MM.1S (cell line): ENCODE measurements around the gene MOB3B.

Experiments used
- DNase-seq: peaks from one replicate; pipeline ENCODE4 v3.0.0-alpha.2; 2015
- H2AFZ ChIP-seq: fragments of 300-600 bp; sonication (generic); 2 replicates; pipeline ENCODE4 v1.6.0; 2016; ENCODE audit warnings: antibody characterized with exemption, low read length
- H3F3A ChIP-seq: fragments of 300-600 bp; sonication (generic); 2 replicates; pipeline ENCODE4 v1.6.1; 2016; ENCODE audit warnings: mild to moderate bottlenecking, antibody characterized with exemption, low read length, moderate library complexity, mixed read lengths; ENCODE audit not compliant: insufficient read depth
- H3K27ac ChIP-seq: fragments of 300-600 bp; sonication (generic); 2 replicates; pipeline ENCODE4 v1.5.1; 2016; ENCODE audit warnings: mild to moderate bottlenecking, low read length
- H3K27me3 ChIP-seq: fragments of 300-600 bp; sonication (generic); replicated peaks from 2 replicates; pipeline ENCODE4 v1.6.0; 2016; ENCODE audit warnings: low read length; ENCODE audit not compliant: insufficient read depth
- H3K36me3 ChIP-seq: fragments of 300-600 bp; sonication (generic); replicated peaks from 2 replicates; pipeline ENCODE4 v1.6.1; 2016; ENCODE audit warnings: mild to moderate bottlenecking, low read length, mixed read lengths; ENCODE audit not compliant: insufficient read depth
- H3K4me1 ChIP-seq: fragments of 300-600 bp; sonication (generic); 2 replicates; pipeline ENCODE4 v1.6.1; 2016; ENCODE audit warnings: low read length, mixed read lengths
- H3K4me2 ChIP-seq: fragments of 300-600 bp; sonication (generic); 2 replicates; pipeline ENCODE4 v1.6.0; 2016; ENCODE audit warnings: low read depth, low read length
- H3K4me3 ChIP-seq: fragments of 300-600 bp; sonication (generic); 2 replicates; pipeline ENCODE4 v1.5.1; 2016; ENCODE audit warnings: low read length, mixed read lengths
- H3K79me2 ChIP-seq: fragments of 300-600 bp; sonication (generic); 2 replicates; pipeline ENCODE4 v1.6.1; 2016; ENCODE audit warnings: mixed run types, low read length, mixed read lengths
- H3K9ac ChIP-seq: fragments of 300-600 bp; sonication (generic); 2 replicates; pipeline ENCODE4 v1.6.1; 2016; ENCODE audit warnings: low read length, mixed read lengths
- H3K9me2 ChIP-seq: fragments of 300-600 bp; sonication (generic); replicated peaks from 2 replicates; pipeline ENCODE4 v1.6.1; 2016; ENCODE audit warnings: mild to moderate bottlenecking, low read length, mixed read lengths; ENCODE audit not compliant: insufficient read depth
- H3K9me3 ChIP-seq: fragments of 300-600 bp; sonication (generic); replicated peaks from 2 replicates; pipeline ENCODE4 v1.6.1; 2016; ENCODE audit warnings: mild to moderate bottlenecking, low read length, mixed read lengths; ENCODE audit not compliant: insufficient read depth
- H4K20me1 ChIP-seq: fragments of 300-600 bp; sonication (generic); 2 replicates; pipeline ENCODE4 v1.6.1; 2016; ENCODE audit warnings: mild to moderate bottlenecking, low read length, moderate library complexity, mixed read lengths; ENCODE audit not compliant: insufficient read depth
- EZH2 ChIP-seq: fragments of 300-600 bp; sonication (generic); optimal IDR thresholded peaks from 2 replicates; pipeline ENCODE3; 2017; ENCODE audit warnings: low read depth, mild to moderate bottlenecking, antibody characterized with exemption, low read length, mixed read lengths
- EZH2phosphoT487 ChIP-seq: fragments of 300-600 bp; sonication (generic); IDR thresholded peaks from 2 replicates; pipeline ENCODE4 v1.6.1; 2018; ENCODE audit warnings: antibody characterized with exemption, low read length
- TF ChIP-seq, protein P1 (sequence below): fragments of 300-600 bp; sonication (generic); IDR thresholded peaks from 2 replicates; pipeline ENCODE4 v1.5.1; 2016; ENCODE audit warnings: antibody characterized with exemption, low read length, mixed read lengths

Gene MOB3B

DNA sequence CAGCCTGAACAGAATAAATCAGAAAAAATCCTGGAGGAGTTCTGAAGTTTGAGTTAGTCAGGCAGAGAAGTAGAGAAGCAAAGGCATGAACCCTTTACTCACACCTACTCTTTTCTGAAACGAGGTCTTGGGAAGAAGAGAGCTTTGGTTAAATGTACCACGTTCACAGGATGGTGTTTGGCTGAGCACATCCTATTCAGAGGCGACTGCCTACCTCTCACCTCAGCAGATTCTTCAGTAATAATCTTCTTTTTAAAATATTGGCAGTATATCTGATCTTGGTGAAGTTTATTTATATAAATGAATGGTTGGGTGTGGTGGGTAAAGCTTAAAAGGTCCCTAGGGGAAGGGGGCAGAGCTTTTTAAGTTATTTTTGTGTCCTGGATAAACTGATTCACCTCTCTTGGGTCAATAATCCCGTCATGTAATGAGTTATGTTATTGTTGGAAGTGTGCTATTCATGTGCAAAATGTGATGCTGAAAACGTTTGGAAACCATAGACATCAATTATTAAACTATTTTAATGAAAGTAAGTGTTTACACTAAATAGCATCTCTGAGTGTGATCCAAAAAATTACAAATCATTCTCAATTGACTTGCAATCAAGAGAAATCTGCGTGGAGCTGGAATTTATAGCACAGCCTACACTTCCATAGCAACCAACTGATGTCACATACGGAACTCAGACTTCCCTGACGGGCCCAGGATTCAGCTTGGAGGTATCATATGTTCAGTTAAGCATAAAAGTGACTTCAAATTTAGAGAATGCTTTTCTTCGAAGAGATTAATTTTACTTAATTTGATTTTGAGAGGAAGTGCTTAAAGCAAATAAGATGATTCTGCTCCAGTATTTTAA lies 138.3 kb downstream of the MOB3B start:
- DNase-seq, result no peak

DNA sequence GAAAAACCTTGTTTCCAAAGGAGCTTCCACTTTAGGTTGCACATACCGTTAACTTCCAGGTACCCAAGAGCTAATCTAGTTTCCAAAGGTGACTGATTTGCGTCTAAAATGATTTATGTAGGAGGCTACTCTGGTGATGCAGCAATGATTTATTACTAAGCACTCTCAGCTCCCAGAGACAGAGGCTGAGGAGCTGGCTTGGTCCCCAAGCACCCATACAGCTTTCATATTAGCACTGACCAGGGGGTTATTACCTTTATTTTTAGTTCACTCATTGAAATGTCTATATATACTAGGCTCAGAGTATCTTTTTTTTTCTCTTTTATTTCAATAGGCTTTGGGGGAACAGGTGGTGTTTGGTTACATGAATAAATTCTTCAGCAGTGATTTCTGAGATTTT lies 141.5 kb downstream of the MOB3B start:
- H3K9ac ChIP-seq, result no peak overlapping the region
- H3K79me2 ChIP-seq, result no peaks in the 10 kb centered on the region
- H4K20me1 ChIP-seq, result no peaks in the 10 kb centered on the region
- H3F3A ChIP-seq, result no peaks in the 10 kb centered on the region
- no peak overlapping the region for H3K4me3 ChIP-seq
- H3K27ac ChIP-seq, result no peak overlapping the region
- H3K9me2 ChIP-seq, result no peaks in the 10 kb centered on the region
- DNase-seq, result no peak
- TF ChIP-seq EZH2 (no peak), EZH2phosphoT487 (no peak)
- TF ChIP-seq, protein P1, sequence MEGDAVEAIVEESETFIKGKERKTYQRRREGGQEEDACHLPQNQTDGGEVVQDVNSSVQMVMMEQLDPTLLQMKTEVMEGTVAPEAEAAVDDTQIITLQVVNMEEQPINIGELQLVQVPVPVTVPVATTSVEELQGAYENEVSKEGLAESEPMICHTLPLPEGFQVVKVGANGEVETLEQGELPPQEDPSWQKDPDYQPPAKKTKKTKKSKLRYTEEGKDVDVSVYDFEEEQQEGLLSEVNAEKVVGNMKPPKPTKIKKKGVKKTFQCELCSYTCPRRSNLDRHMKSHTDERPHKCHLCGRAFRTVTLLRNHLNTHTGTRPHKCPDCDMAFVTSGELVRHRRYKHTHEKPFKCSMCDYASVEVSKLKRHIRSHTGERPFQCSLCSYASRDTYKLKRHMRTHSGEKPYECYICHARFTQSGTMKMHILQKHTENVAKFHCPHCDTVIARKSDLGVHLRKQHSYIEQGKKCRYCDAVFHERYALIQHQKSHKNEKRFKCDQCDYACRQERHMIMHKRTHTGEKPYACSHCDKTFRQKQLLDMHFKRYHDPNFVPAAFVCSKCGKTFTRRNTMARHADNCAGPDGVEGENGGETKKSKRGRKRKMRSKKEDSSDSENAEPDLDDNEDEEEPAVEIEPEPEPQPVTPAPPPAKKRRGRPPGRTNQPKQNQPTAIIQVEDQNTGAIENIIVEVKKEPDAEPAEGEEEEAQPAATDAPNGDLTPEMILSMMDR, result no peak
- H3K4me1 ChIP-seq, result 0 out of 2 replicates have a peak, but pooled peaks cover 8% of the 10 kb centered on the region
- no peaks in the 10 kb centered on the region for H3K36me3 ChIP-seq
- no peak overlapping the region for H3K4me2 ChIP-seq
- H3K27me3 ChIP-seq, result no peaks in the 10 kb centered on the region
- H2AFZ ChIP-seq, result no peak overlapping the region
- H3K9me3 ChIP-seq, result no peaks in the 10 kb centered on the region

More for the DNA sequence above, 138.3 kb downstream of the MOB3B start:
- Histone ChIP-seq H3K4me3 (no peak overlapping the region), H3K79me2 (no peaks in the 10 kb centered on the region), H3K9me2 (no peaks in the 10 kb centered on the region), H3K4me2 (no peak overlapping the region), H3K9ac (no peak overlapping the region), H2AFZ (no peak overlapping the region), H3K36me3 (no peaks in the 10 kb centered on the region), H4K20me1 (no peaks in the 10 kb centered on the region), H3K27ac (no peak overlapping the region), H3F3A (no peaks in the 10 kb centered on the region), H3K27me3 (no peaks in the 10 kb centered on the region), H3K9me3 (no peaks in the 10 kb centered on the region), H3K4me1 (no peaks in the 10 kb centered on the region)
- TF ChIP-seq EZH2phosphoT487 (no peak), EZH2 (no peak)
- TF ChIP-seq, protein P1, result no peak

DNA sequence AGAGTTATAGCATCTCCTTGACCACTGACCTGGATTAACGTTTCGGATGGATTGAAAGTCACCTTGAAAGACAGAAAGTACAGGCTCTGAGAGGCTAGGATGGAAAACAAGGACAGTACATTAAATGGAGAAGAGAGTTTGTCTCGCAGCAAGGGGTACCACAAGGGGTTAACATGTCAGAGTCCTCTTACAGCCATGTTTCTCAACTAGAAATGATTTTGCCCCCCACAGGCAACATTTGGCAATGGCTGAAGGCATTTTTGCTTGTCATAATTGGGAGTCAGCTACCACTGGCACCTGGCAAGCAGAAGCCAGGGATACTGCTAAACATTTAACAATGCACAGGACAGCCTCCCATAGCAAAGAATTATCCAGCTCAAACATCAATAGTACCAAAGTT lies 141.9 kb downstream of the MOB3B start:
- no peaks in the 10 kb centered on the region for H3K27me3 ChIP-seq
- no peak overlapping the region for H3K27ac ChIP-seq
- H3K4me2 ChIP-seq, result no peak overlapping the region
- TF ChIP-seq EZH2phosphoT487 (no peak), EZH2 (no peak)
- TF ChIP-seq, protein P1, result no peak
- 0 out of 2 replicates have a peak, but pooled peaks cover 10% of the 10 kb centered on the region for H3K4me1 ChIP-seq
- H3K79me2 ChIP-seq, result no peaks in the 10 kb centered on the region
- no peaks in the 10 kb centered on the region for H4K20me1 ChIP-seq
- no peaks in the 10 kb centered on the region for H3F3A ChIP-seq
- H3K9me2 ChIP-seq, result no peaks in the 10 kb centered on the region
- H3K9me3 ChIP-seq, result no peaks in the 10 kb centered on the region
- no peak overlapping the region for H3K9ac ChIP-seq
- no peak for DNase-seq
- H3K4me3 ChIP-seq, result no peak overlapping the region
- H3K36me3 ChIP-seq, result no peaks in the 10 kb centered on the region
- no peak overlapping the region for H2AFZ ChIP-seq
